Measurements from ENCODE around the gene PPP1R7.

PPP1R7 gene

DNA sequence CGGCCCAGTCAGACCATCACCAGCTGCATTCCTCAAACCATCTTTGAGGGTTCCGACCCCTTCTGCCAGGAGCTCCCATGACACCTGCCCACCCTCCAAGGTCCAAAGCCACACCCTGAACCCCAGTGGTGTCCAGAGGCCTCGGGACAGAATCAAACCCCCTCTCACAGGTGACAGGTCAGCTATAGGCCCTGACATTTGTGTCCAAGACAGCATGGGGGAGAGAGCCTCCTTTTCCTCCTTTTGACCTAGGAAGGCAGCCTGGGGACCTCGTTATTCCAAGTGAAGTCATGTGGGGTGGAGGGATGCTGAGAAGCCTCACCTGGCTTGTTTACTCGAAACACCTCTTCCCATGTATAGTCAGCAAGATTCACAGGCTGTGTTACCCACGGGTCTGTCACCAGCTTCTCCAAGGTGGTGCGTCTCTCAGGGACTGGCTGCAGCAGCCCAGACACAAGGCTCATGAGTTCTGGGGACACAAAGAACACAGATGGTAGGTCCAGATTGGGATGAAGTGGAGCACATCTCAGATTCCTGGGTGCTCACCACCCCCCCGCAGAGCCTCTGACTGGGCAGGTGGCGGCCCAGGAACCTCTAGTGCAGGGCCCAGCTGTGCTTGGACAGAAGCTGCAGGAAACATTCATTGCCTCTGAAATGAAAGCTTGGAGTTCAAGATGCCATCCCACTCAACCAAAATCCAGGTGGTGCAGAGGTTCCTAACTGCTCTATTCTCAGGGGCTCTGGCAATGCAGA is 43.1 kb upstream of the PPP1R7 start:
- H3K27ac ChIP-seq (ENCODE audit: extremely low read depth, low read depth, low read length), result no peak overlapping the region
- TF ChIP-seq ZNF423 (tag by site-specific recombination; IDR thresholded peaks at IDR 0.05) (no peak), ZNF677 (tag by site-specific recombination; IDR thresholded peaks at IDR 0.05) (no peak)
- peaks cover 4% of the 10 kb centered on the region; the same call in 1 of the 2 replicates for H3K4me1 ChIP-seq (ENCODE audit: control insufficient read depth, insufficient read depth, low read length)
- H3K36me3 ChIP-seq (ENCODE audit: control insufficient read depth in 2 of 2, insufficient read depth in 1 of 2, low read length in 2 of 2), result peaks cover 0 to 39% of the 10 kb centered on the region in 2 experiments; a peak in 1 of 3 replicates
- CTCF ChIA-PET, result no interaction called here
- no peak overlapping the region for H3K4me3 ChIP-seq (ENCODE audit: low read depth, low read length)
- POLR2A ChIA-PET, result no interaction called here
- H3K9me3 ChIP-seq (ENCODE audit: control insufficient read depth, insufficient read depth, low read depth, low read length), result no peaks in the 10 kb centered on the region

- Histone ChIP-seq H3K27ac (ENCODE audit: extremely low read depth, low read depth, low read length) (no peak overlapping the region), H3K4me1 (ENCODE audit: control insufficient read depth, insufficient read depth, low read length) (no peaks in the 10 kb centered on the region), H3K9me3 (ENCODE audit: control insufficient read depth, insufficient read depth, low read depth, low read length) (no peaks in the 10 kb centered on the region), H3K36me3 (ENCODE audit: control insufficient read depth in 2 of 2, insufficient read depth in 1 of 2, low read length in 2 of 2) (peaks cover 4 to 50% of the 10 kb centered on the region in 2 experiments; a peak in 2 of 3 replicates), H3K4me3 (ENCODE audit: low read depth, low read length) (no peak overlapping the region)
- POLR2A ChIA-PET, result no interaction called here
- CTCF ChIA-PET, result no interaction called here
- TF ChIP-seq ZNF23 (tag by site-specific recombination; IDR thresholded peaks at IDR 0.05; ENCODE audit: borderline replicate concordance) (no peak), ZBTB17 (tag by site-specific recombination; IDR thresholded peaks at IDR 0.05) (no peak), MZF1 (tag by site-specific recombination; IDR thresholded peaks at IDR 0.05; ENCODE audit: borderline replicate concordance) (no peak), ZNF280D (tag by site-specific recombination; IDR thresholded peaks at IDR 0.05) (no peak), ZNF37A (tag by site-specific recombination; IDR thresholded peaks at IDR 0.05) (no peak), ZFP41 (tag by site-specific recombination; IDR thresholded peaks at IDR 0.05; ENCODE audit: borderline replicate concordance) (no peak)
- TF ChIP-seq, protein P1, sequence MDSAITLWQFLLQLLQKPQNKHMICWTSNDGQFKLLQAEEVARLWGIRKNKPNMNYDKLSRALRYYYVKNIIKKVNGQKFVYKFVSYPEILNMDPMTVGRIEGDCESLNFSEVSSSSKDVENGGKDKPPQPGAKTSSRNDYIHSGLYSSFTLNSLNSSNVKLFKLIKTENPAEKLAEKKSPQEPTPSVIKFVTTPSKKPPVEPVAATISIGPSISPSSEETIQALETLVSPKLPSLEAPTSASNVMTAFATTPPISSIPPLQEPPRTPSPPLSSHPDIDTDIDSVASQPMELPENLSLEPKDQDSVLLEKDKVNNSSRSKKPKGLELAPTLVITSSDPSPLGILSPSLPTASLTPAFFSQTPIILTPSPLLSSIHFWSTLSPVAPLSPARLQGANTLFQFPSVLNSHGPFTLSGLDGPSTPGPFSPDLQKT (IDR thresholded peaks at IDR 0.05; ENCODE audit: borderline replicate concordance, low read depth, low read length), result no peak
- TF ChIP-seq, protein P2, sequence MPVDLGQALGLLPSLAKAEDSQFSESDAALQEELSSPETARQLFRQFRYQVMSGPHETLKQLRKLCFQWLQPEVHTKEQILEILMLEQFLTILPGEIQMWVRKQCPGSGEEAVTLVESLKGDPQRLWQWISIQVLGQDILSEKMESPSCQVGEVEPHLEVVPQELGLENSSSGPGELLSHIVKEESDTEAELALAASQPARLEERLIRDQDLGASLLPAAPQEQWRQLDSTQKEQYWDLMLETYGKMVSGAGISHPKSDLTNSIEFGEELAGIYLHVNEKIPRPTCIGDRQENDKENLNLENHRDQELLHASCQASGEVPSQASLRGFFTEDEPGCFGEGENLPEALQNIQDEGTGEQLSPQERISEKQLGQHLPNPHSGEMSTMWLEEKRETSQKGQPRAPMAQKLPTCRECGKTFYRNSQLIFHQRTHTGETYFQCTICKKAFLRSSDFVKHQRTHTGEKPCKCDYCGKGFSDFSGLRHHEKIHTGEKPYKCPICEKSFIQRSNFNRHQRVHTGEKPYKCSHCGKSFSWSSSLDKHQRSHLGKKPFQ (tag by site-specific recombination; IDR thresholded peaks at IDR 0.05), result 0 out of 2 replicates have a peak, but pooled peaks have one; percentile 18
Measured at GRCh38 chr2:241108271-241109209, 41.7 kb upstream of the PPP1R7 start.
